CD1c-positive myeloid dendritic cell (primary cell): ENCODE results near the gene ZDHHC8.

Experiments used
- DNase-seq: peaks from one replicate; pipeline ENCODE4 v3.0.0-alpha.2; 2016; ENCODE audit errors: extremely low spot score

ZDHHC8 gene

GRCh38 chr22:20095521-20095920 lies 36.1 kb upstream of the ZDHHC8 start:
- no peak for DNase-seq

- no peak for DNase-seq
These were observed 34.8 kb upstream of the ZDHHC8 start for GRCh38 chr22:20096574-20097420.

- no peak for DNase-seq
These were observed 32.4 kb upstream of the ZDHHC8 start for GRCh38 chr22:20099099-20099711.

GRCh38 chr22:20101638-20102037 lies 30.0 kb upstream of the ZDHHC8 start:
- DNase-seq: no peak

GRCh38 chr22:20102203-20102780 lies 29.3 kb upstream of the ZDHHC8 start:
- no peak for DNase-seq

GRCh38 chr22:20105456-20106204 lies 26.0 kb upstream of the ZDHHC8 start:
- DNase-seq: no peak

GRCh38 chr22:20106205-20106848 lies 25.3 kb upstream of the ZDHHC8 start:
- DNase-seq: no peak

- DNase-seq: no peak
These were observed 24.8 kb upstream of the ZDHHC8 start for GRCh38 chr22:20106849-20107237.

- DNase-seq: no peak
These were observed 24.1 kb upstream of the ZDHHC8 start for GRCh38 chr22:20107471-20107901.

GRCh38 chr22:20107951-20108756 lies 23.4 kb upstream of the ZDHHC8 start:
- DNase-seq: no peak

GRCh38 chr22:20108757-20109230 lies 22.8 kb upstream of the ZDHHC8 start:
- DNase-seq: no peak

- DNase-seq: no peak
These were observed 21.9 kb upstream of the ZDHHC8 start for GRCh38 chr22:20109411-20110358.

- no peak for DNase-seq
These were observed 21.1 kb upstream of the ZDHHC8 start for GRCh38 chr22:20110359-20110985.

GRCh38 chr22:20111045-20111688 lies 20.4 kb upstream of the ZDHHC8 start:
- peak; percentile 16 for DNase-seq

- no peak for DNase-seq
These were observed 19.6 kb upstream of the ZDHHC8 start for GRCh38 chr22:20111689-20112622.

GRCh38 chr22:20112623-20113511 lies 18.7 kb upstream of the ZDHHC8 start:
- no peak for DNase-seq
